NCI-H1417 (cell line): ENCODE measurements around the gene ACTR3.

ENCODE experiments used
- DNase-seq, 3 experiments: peaks; one replicate each; lab custom pipeline; 2025; lab: John Stamatoyannopoulos, UW

The ACTR3 gene

DNA sequence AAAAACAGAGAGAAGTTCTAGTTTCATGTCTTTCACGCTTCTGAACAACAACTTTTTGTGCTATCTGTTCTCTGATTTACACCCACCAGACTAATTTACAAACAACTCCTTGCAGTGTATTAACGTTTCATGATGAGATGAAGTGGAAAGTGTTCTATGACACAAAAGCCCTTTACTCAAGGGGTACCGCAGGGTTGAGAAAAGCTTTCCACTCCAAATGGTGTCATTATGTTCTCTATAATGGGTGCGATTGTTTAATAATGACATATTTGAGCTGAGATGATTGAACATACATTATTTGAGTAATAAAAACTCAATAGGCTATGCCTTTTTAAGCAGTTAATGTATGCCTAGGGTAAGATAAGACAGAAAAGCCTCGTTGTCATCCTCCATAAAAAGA is 76.3 kb downstream of the ACTR3 start:
- DNase-seq = peak in 1 of 3 experiments; percentile 48

DNA sequence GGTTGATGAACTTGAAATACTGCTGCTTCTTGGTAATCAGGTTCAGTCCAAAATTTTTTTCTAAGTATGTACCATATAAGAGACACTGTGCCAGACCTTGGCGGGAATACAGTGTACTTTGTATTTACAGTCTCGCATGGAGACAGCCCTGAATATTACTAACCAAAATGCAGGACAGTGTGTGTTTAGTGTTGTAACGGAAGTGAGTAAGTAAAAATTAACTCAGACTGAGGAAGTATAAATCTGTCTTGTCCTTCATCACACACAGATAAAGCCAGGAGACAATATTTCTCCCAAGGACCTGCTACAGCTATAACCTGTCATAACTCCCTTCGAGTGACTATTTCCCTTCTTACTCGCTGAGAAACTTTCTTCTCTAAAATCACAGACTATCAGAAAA is 76.9 kb downstream of the ACTR3 start:
- DNase-seq = peak in 1 of 3 experiments; percentile 30

DNA sequence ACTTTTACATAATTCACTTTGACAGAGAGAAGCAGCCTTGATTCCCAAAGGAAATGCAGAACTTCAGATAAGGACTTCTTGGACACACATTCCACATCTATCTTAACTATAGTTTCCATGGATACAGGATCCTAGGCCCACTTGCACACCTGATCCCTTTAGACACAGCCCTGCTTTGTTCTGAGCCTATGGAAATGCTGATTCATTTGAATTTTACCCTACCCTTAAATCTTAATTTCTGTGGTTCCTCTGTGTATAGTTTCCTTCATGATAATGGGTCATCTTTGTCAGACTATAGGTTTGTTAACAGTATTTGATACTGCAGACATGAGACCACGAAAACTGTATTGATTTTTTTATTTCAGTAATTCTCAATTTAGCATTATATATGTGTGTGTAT is 77.4 kb downstream of the ACTR3 start:
- no peak for DNase-seq

DNA sequence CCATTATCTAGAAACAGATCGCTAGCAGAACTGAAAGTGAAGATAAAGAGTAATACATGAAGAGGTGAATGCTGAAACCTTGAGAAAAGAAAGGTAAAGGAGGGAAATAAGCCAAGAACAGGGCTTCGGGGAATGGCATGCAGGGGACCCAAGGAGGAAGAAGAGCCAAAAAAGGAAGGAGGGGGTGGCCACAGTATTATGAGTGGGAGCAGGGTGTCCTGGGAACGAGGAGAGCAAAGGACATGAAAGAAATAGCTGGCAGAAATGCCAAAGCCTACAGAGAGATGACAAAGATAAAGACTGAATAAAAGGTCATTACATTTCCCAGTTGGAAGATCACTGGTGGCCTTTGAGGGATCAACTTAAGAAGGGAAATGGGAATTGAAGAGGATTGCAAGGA is 82.9 kb downstream of the ACTR3 start:
- DNase-seq = no peak

DNA sequence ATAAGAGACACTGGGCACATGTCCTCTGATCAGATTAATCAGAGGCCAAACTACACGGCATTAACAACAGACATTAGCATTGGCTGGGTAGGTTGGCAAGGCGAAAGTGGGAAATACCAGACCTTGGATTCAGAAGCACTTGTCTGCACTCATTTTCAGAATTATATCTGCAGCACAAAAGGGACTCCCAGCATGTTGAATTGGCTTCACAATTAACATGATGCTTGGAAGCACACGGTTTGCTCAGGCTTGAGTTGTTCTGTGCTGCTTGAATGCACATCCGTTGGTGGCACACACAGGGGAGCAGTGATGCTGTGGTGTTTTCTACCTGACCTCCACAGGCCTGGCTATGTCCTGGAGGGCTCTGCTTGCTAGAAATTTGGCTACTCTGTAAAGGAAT is 83.9 kb downstream of the ACTR3 start:
- DNase-seq = no peak

DNA sequence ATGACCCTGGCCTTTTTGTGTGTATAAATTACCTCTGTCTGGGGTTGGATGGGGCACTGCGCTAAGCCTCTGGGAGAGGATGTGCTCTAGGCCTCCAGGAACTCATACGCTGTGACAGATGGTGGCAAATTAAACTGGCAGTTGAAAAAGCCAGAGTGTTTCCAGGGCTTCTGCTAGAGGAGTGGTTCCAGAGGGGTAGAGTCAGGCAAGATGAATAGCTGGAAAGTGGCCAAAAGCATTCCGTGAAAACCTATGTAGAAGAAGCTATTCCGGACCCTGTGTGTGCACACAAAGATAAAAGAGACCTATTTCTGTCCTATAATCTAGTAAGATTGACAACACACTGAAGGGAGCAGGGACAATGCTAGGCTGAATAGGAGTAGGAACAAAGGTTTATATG is 84.8 kb downstream of the ACTR3 start:
- no peak for DNase-seq

DNA sequence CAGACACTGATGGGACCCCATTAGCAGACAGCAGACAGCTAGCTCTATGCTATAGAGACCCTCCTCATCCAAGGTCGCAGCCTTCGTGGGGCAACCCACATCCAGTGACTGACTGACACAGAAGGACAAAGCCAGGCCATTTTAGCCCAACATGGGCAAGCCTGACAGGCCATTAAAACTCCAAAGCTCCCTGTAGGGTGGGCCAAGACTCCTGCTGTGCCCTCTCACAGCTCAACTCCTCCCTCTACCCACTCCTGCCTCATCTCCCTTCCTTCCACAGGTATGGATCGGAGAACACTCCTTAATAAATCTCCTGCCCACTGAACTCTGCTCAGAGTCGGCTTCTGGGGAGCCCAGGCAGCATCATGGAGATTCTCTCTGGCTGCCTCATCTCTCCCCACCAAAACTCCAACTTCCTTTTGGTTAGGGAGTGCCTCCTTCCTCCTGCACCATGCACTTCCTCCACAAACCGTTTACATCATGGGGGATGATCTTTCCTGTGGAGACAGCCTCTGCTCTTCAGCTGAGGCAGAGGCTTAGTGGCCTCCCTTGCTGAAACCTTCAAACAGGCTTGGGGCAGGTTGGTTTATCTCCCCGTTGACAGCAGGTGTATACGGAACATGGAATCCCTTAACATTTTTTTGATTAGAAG is 86.5 kb downstream of the ACTR3 start:
- DNase-seq = no peak

DNA sequence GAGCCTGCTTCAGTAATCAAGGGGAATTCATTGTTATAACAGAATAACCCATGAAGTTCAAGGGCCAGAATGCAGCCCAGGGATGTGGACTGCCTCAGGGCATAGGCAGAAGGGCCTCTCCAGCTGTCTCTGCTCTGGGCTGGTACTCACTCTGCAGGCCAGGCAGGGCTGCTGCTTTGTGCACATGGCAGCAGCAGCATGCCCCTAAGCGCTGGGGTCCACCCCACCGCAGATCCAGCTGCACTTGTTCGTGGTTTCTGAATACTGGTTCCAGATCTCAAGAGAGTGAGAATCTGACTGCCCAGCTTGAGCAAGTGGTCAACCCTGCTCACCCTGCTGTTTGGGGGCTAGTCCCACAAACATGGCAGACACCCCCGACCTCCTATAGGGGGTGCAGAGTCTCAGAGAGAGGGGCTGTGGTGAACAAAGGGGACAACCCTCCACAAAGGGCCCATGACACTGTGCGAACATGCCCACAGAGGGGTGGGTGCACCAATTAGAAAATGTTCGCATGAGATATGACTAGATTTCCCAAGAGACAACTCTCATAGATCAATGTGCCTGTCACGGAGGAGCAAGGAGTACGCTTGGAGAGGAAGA is 87.3 kb downstream of the ACTR3 start:
- peak in 1 of 3 experiments; percentile 18 for DNase-seq

DNA sequence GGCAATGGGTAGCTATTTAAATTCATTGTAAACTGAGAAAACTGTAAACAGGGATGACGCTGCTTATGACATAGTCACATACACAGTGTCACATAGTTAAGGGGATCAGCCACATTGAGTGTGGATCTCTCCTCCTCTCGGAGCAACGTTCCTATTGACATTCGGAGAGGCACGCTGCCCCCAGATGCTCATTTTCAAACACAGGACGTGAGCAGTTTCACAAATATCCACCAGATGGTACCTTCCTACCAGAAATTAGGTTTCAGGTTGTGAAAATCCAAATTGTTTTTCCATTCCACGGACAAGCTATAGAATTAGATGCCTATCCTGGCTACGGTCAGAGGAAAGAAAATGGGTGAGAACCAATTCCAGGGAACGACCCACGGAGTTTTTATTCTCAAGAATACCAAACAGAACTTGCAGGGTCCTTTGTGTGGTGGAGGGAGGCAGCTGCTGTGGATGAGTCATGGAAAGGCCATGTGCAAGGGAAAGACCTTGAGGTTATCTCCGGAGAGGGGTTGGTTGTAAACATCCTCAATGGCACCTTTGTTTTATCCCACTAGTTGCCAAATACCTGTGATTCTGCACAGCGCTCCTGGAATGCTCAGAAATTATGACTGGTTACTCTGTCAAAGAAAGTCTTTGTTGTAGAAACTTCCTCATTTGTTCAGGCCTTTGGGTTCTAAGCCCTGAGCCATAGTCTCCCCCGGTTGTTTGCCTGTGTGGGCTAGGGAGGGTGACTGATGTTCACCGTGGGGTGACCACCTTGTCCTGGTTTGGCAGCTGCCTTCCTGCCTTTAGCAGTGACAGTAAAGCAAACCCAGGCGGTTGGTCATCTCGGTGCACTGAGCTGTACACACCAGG is 88.0 kb downstream of the ACTR3 start:
- peak in 2 of 3 experiments; percentile 23 to 30 for DNase-seq

DNA sequence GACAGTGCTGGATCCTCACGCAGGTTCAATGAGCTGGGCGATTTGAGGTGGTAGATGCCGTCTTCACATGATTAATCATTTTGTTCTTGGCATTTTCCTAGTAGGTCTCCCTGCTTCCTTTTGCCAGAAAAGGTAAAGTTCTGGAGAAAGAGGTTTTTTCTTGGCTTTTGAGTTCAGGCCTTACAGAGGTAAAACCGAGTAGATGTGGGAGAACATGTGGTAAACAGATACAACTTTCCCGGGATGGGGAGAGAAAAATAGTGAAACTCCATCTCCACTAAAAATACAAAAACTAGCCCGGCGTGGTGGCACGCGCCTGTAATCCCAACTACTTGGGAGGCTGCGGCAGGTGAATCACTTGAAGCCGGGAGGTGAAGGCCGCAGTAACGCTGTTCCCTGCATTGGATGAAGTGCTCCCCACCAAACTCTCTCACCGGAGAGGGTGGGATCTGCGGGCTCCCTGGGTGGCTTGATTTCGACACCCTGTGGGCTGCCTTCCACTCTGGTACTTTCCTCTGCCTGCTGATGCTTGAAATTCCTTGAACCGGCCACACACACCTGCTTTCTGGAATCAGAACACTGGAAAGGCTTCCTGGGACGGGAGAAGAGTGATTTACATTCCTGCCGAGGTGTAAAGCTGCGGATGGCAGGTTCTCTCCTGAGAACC is 88.8 kb downstream of the ACTR3 start:
- DNase-seq = no peak

DNA sequence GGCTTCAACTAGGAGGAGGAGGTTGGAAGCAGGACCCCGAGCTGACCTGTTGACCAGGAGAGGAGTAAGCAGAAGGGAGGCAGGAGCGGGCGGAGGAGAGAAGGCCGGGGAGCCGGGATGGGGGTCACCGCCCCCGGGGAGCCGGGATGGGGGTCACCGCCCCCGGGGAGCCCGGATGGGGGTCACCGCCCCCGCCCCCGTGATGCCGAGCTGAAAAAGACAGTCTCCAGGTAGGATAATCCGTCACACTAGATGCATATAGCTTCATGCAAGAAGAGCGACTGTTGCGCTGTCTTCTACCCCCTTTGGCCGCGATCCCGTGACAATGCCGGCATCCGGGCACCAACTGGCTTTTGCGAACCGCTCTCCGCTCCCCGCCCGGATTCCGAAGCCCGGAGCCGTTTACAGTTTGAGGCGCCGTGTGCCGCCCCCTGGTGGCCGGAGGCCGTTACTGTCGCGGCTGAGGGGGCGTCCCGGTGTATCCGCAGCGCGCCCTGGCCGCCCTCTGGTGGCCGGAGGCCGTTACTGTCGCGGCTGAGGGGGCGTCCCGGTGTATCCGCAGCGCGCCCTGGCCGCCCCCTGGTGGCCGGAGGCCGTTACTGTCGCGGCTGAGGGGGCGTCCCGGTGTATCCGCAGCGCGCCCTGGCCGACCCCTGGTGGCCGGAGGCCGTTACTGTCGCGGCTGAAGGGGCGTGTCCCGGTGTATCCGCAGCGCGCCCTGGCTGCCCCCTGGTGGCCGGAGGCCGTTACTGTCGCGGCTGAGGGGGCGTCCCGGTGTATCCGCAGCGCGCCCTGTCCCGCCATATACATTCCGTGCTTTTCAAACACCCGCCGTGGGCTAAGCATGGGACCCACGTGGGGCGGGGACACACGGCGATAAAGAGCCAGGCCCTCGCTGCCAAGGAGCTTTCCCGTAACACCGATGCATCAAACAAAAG is 89.6 kb downstream of the ACTR3 start:
- no peak for DNase-seq

DNA sequence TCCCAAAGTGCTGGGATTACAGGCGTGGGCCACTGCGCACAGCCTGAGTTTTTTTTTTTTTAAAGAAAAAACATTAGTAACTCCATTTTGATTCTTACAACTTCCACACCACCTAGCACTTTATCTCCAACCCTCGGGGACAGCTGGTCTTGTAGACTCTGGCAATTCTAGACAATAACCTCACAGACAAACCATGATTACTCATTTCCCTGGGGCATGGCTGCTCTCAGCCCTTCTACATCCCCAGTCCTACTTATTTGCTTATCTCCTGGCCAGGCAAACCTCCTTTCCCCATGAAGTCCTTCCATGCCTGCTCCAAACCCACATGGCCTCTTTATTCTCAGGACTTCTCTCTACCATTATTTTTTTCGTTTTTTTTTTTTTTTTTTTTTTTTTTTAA is 91.1 kb downstream of the ACTR3 start:
- DNase-seq = no peak

DNA sequence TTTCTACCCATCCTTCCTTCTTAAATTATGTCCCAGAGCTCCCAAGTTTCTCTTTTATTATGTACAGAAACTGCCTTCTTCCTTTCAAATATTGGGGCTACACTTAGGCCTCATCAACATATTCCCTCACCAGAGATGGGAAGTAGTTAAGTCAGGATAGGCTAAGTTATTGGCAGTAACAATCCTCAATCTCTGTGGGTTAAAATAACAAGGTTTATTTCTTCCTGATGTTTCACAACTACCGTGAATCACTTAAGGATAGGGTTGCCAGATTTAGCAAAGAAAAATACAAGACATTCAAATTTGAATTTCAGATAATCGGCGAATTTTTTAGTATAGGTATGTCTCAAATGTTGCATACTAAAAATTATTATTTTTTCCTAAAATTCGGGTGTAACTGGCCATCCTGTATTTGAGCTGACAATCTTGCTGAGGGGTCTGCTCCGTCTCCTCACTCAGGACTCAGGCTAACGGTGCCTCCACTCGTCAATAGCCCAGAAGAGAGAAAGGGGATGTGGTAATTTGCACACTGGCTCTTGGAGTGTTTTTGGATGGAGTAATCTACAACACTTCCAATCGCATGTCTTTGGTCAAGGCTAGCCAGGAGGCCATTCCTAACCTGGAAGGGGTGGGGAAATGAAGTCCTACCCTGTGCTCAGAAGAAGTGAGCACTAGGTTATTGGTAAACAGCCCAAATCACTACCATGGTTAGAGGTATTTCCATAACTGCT is 91.7 kb downstream of the ACTR3 start:
- no peak for DNase-seq

DNA sequence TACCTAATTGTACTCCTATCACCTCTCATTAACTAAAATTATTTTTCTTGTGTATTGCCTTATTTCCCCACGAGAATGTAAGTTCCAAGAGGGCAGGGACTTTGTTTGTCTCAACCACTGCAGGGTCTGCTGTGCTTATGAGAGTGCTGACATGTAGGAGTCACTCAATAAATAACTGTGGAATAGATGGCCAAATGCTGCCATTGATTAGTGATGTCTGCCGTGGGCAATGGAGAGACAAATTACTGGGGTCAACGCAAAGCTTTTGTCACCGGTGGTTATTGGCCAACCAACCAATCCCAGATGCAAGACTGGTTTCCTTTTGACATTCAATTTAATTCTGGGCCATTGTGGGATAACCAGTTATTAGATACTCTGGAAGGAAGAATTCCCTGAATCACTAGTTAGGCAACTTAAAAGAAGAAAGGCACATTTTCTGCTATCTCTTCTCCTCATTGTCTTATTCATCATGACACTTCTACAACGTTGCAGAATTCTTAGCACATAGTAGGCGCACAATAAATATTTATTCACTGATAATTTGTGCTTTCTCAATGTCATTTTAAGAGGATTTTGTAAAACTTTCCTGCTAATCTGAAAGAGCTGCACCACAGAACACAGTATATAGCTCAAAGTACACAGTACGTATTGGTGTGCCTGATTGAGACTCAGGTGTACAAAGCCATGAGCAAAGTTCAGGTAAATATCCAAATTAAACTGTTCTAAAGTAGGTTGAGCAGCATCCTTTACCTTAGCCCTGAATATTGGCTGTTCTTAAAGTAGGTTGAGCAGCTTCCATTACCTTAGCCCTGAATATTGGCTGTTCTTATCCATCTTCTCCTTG is 95.9 kb downstream of the ACTR3 start:
- DNase-seq = no peak

DNA sequence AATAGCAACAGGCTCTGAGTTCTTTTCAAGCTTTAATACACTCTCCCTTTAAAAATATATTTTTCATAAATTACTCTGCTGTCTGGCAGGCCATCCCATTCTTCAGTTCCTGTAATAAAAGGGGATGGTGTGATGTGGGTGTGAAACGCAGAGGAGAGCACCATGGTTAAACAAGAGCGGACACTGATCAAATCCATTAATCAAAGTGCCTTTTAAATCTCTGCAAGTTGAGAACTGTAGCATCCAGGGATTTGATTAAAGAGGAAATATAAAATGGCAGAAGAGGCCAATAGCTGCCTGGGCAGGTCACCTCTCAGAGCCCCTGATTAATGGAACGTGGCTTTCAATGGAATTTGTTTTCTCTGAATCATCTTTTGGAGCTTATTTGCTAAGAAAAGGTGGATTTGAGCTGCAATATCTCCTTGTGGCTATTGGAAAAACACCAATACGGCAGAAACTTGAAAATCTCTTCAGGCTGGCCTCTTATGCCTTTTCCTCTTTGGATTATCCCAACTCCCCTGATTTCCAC is 96.9 kb downstream of the ACTR3 start:
- DNase-seq = no peak

DNA sequence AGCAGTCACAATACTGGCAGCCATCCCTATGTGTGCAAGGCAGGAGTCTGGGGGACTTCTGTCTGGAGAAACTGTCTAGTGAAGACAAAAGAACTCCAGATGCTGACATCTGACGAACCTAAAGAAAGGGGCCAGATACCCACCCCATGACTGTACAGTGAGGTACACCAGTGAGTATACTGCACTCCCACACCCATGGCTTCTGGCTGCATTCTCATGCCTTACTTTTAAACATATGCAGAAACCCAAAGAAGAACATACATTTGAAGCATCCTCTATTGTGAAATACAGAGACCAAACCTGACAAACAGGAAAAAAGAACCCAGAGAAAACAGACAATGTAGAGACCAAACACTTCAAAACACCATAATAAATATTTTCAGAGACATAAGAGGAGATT is 102.2 kb downstream of the ACTR3 start:
- DNase-seq = no peak

DNA sequence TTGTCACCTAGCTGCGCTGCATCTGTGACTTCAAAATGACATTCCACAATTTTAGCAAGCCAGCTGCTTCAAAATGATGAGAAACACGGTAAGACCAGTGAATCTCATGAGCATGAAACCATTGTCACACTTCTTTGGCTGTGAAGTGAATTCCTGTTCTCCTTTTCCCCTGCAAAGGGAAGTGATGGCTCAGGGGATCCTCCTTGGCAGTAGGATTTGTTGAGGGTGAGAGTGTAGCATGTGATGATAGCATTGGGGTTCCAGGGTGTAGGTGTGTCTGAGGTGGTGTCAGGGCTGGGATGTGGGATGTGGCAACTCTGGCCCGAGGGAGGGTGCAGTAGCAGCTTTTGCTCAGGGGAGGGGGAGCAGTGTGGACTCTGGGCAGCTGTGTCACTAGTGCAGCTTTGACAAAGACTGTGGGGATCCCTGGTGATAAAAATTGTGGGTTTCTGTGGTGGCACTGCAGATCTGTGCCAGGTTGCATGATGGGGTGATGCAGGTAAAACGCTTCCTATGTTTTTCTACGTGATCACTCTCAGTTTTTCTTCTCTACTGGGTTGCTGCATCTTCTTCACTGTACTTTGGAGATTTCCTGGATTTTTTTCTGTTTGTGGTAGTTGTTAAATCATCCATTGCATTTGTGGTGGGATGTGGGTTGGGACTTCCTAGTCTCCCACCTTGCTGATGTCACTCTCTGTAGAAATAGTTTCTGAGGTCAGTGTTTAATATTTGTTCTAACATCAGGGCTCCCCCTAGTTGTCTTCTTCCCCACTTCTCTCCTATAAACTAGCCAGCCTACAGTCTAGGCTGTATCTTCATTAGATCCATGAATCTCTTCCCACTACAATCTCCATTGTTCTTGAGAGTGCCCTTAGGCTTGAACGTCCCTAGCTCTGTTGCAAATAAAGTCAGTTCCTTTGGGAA is 107.0 kb downstream of the ACTR3 start:
- no peak for DNase-seq

DNA sequence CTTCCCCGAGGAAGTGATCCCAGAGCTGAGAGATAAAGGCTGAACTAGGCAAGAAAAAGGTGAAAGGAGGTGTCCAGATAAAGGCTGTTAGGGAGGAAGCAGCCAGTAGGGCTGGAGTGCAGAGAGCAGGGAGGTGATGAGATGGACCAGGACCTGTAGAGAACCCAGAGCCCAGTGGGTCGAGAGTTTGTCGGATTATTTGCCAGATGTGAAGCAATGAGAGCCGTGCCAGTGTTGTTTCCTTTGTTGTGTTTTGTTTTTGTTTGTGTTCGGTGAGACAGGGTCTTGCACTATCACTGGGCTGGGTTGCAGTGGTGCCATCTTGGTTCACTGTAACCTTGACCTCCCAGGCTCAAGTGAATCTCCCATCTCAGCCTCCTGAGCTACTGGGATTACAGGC is 111.3 kb downstream of the ACTR3 start:
- no peak for DNase-seq
